ENCODE results near the gene GLP2R.

DNA sequence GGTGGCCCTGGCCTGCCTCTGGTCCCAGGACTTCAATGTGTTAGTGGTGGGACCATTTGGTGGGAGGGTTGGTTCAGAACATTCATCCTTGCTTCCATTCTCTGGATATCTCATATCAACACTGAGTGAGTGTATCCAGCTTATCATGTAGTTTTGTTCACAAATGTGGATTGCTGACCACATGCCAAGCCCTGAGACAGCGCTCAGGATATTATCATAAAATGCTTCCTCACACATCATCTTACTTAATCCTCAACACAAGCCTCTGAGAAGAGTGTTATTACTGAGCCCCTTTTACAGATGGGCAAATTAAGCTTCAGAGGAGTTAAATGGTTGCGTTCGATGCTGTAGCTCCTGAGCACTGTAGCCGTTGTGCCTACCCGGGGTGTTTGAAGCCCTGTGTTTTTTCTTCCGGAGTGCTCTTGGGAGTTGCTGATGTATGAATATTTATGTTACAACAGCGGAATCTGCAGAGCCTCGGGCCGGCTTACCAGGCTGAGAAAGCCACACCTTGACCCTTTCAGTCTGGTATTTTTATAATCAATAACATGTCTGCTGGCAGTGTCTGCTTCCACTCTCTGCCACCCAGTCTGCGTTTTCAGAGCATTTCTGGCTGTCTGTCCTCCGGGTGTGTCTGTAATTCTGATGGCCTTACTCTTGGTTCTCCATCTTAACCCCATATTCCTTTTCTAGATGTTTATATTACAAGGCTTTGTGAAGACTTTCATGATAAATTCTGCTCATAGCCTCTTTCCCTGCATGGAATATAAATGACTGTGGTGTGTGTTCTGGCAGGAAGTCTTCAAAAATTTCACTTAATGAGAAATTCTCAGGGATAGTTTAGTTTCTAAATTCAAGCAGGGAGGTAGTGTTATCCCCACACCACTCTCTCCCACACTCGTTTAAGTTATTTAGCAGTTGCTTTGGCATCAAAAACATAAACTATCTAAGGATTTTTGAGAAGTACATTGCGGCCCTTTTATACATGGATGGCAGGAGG, 2.9 kb downstream of the GLP2R start:
- TF ChIP-seq GATA3 (IDR thresholded peaks at IDR 0.05; ENCODE audit: low read depth, low read length) = no peak
- no peak for TF ChIP-seq GATA2 (IDR thresholded peaks at IDR 0.05; ENCODE audit: low read depth, low read length)
